ENCODE measurements around the gene ZNFX1. TPM values are rescaled to one million over a fixed set of nuclear protein-coding genes. Genes with fewer than 3 reads are reported as not detected.

Gene ZNFX1
- total RNA-seq, 1 experiment from 2014 or later: 21.9 TPM

- no peak for DNase-seq (ENCODE audit: low spot score)
Measured at GRCh38 chr20:49278818-49279676, 1.2 kb upstream of the ZNFX1 start.

GRCh38 chr20:49277786-49278035 is 146 bp downstream of the ZNFX1 start:
- no peak for DNase-seq (ENCODE audit: low spot score)

GRCh38 chr20:49276961-49277785 is 684 bp downstream of the ZNFX1 start:
- DNase-seq (ENCODE audit: low spot score): no peak

GRCh38 chr20:49276161-49276960 is 1.5 kb downstream of the ZNFX1 start:
- no peak for DNase-seq (ENCODE audit: low spot score)

- DNase-seq (ENCODE audit: low spot score): no peak
Measured at GRCh38 chr20:49275636-49276035, 2.2 kb downstream of the ZNFX1 start.

- DNase-seq (ENCODE audit: low spot score): no peak
Measured at GRCh38 chr20:49275216-49275615, 2.6 kb downstream of the ZNFX1 start.

GRCh38 chr20:49273696-49274277 is 4.1 kb downstream of the ZNFX1 start:
- DNase-seq (ENCODE audit: low spot score): no peak

- DNase-seq (ENCODE audit: low spot score): no peak
Measured at GRCh38 chr20:49272654-49273053, 5.2 kb downstream of the ZNFX1 start.

GRCh38 chr20:49270736-49271135 is 7.1 kb downstream of the ZNFX1 start:
- DNase-seq (ENCODE audit: low spot score): no peak

GRCh38 chr20:49270177-49270576 is 7.7 kb downstream of the ZNFX1 start:
- DNase-seq (ENCODE audit: low spot score): no peak

- DNase-seq (ENCODE audit: low spot score): no peak
Measured at GRCh38 chr20:49268600-49269365, 9.1 kb downstream of the ZNFX1 start.

- no peak for DNase-seq (ENCODE audit: low spot score)
Measured at GRCh38 chr20:49267327-49267726, 10.5 kb downstream of the ZNFX1 start.

GRCh38 chr20:49262444-49262843 is 15.4 kb downstream of the ZNFX1 start:
- DNase-seq (ENCODE audit: low spot score): no peak

GRCh38 chr20:49261173-49261572 is 16.7 kb downstream of the ZNFX1 start:
- DNase-seq (ENCODE audit: low spot score): no peak

- no peak for DNase-seq (ENCODE audit: low spot score)
Measured at GRCh38 chr20:49260218-49260617, 17.6 kb downstream of the ZNFX1 start.

GRCh38 chr20:49259799-49260198 is 18.1 kb downstream of the ZNFX1 start:
- DNase-seq (ENCODE audit: low spot score): no peak

GRCh38 chr20:49259284-49259683 is 18.6 kb downstream of the ZNFX1 start:
- no peak for DNase-seq (ENCODE audit: low spot score)

- no peak for DNase-seq (ENCODE audit: low spot score)
Measured at GRCh38 chr20:49256261-49256660, 21.6 kb downstream of the ZNFX1 start.

GRCh38 chr20:49252556-49253350 is 25.1 kb downstream of the ZNFX1 start:
- DNase-seq (ENCODE audit: low spot score): no peak

Measured in H4 (cell line).